Measurements from ENCODE around the gene DROSHA. TPM values are rescaled to one million over a fixed set of nuclear protein-coding genes. Genes with fewer than 3 reads are reported as not detected.

Gene DROSHA
- polyA plus RNA-seq, 2 of the 4 experiments (the other 2 are of a cell fraction): 49.1 to 105 TPM

DNA sequence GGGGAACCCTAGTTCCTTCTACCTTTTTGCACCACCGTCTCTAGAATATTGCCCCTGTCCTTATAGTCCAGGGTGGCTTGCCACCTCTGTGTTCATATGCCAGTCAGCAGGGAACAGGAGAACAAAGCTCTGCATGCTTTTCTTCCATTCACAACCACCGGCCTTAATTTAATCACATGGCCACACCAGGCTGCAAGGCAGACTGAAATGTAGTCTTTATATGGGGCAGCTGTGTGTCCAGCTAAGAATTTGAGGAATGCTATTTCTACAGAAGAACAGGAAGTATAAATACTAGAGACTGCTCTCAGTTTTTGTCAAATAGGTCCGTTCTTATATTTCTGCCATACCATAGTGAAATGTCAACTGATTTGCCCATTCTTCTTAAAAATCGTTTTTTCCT is 6.0 kb upstream of the DROSHA start:
- Histone ChIP-seq H3K4me3 (no peak overlapping the region), H3K4me1 (peaks cover 10% of the 10 kb centered on the region), H3K9me3 (no peaks in the 10 kb centered on the region), H3K27ac (no peak overlapping the region), H3K4me2 (no peak overlapping the region)
- DNase-seq (ENCODE audit: low read depth in 1 of 2, low spot score in 1 of 2): no peak
- 72% methylated on average over 4 of the region's 4 CpGs for WGBS (ENCODE audit: missing lambda C conversion rate)
- POLR2A ChIA-PET: no interaction called here
- CTCF ChIA-PET: no interaction called here
- TF ChIP-seq RNF2 (IDR thresholded peaks at IDR 0.05; ENCODE audit: borderline replicate concordance, low read depth): no peak
- TF ChIP-seq ZFP36 (IDR thresholded peaks at IDR 0.05; ENCODE audit: borderline replicate concordance, partially characterized antibody): no peak
- TF ChIP-seq, protein P1, sequence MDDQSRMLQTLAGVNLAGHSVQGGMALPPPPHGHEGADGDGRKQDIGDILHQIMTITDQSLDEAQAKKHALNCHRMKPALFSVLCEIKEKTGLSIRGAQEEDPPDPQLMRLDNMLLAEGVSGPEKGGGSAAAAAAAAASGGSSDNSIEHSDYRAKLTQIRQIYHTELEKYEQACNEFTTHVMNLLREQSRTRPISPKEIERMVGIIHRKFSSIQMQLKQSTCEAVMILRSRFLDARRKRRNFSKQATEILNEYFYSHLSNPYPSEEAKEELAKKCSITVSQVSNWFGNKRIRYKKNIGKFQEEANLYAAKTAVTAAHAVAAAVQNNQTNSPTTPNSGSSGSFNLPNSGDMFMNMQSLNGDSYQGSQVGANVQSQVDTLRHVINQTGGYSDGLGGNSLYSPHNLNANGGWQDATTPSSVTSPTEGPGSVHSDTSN (IDR thresholded peaks at IDR 0.05): no peak
- TF ChIP-seq NR3C1 (IDR thresholded peaks at IDR 0.05): no peak
- no peak for TF ChIP-seq CHD2 (IDR thresholded peaks at IDR 0.05; ENCODE audit: low read length, partially characterized antibody)
- TF ChIP-seq ESRRA (IDR thresholded peaks at IDR 0.05; ENCODE audit: borderline replicate concordance, low read length): no peak
- no peak for TF ChIP-seq JUNB (IDR thresholded peaks at IDR 0.05)
- no peak for TF ChIP-seq GATA3 (IDR thresholded peaks at IDR 0.05; ENCODE audit: borderline replicate concordance)
- no peak for TF ChIP-seq CBX2 (IDR thresholded peaks at IDR 0.05; ENCODE audit: borderline replicate concordance, low read depth)
- no peak for TF ChIP-seq NPAS2 (CRISPR knock-in tag; IDR thresholded peaks at IDR 0.05; ENCODE audit: borderline replicate concordance)
- TF ChIP-seq RFX5 (IDR thresholded peaks at IDR 0.05): no peak
- no peak for TF ChIP-seq MAZ (IDR thresholded peaks at IDR 0.05; ENCODE audit: borderline replicate concordance, low read depth, low read length)
- no peak for TF ChIP-seq HEYL (CRISPR knock-in tag; IDR thresholded peaks at IDR 0.05)
- no peak for TF ChIP-seq NFE2L2 (conservative IDR thresholded peaks at IDR 0.05; ENCODE audit: low read length)
- no peak for TF ChIP-seq CBX8 (IDR thresholded peaks at IDR 0.05)
- TF ChIP-seq POLR2AphosphoS2 (conservative IDR thresholded peaks at IDR 0.05; ENCODE audit: low read length): no peak
- no peak for TF ChIP-seq RAD21 (conservative IDR thresholded peaks at IDR 0.05 in 1 of 2, IDR thresholded peaks at IDR 0.05 in 1 of 2)
- TF ChIP-seq HOXB13 (CRISPR knock-in tag; IDR thresholded peaks at IDR 0.05; ENCODE audit: low read depth): no peak
- TF ChIP-seq HOXB5 (CRISPR knock-in tag; IDR thresholded peaks at IDR 0.05): no peak
- no peak for FAIRE-seq
- ATAC-seq: no peak

DNA sequence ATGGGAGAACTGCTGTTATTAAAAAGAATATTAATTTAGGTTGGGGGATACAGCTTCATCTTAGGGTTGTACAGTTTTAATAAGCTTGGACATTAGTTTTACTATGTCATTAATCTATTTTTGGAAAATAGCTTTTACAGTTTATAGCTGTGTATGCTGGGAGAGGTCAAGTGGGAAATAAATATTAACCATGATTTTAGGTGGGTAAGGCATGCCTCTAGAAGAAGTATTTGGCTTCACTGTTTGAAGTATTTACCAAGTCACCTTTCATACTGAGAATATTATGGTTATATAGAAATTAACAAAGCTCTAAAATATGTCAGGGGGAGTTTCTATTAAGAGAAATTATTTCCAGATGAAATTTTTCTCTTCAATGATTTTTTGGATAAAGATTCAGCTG is 5.5 kb upstream of the DROSHA start:
- no peak for ATAC-seq

More for the DNA sequence above, 5.5 kb upstream of the DROSHA start:
- Histone ChIP-seq H3K4me3 (no peak overlapping the region), H3K27ac (no peak overlapping the region), H3K4me1 (peaks cover 10% of the 10 kb centered on the region), H3K9me3 (no peaks in the 10 kb centered on the region), H3K4me2 (no peak overlapping the region)
- DNase-seq (ENCODE audit: low read depth in 1 of 2, low spot score in 1 of 2) (no peak), FAIRE-seq (no peak)
- no peak for TF ChIP-seq HEYL (CRISPR knock-in tag; IDR thresholded peaks at IDR 0.05)
- TF ChIP-seq ZSCAN20 (CRISPR knock-in tag; IDR thresholded peaks at IDR 0.05): no peak
- TF ChIP-seq, protein P2, sequence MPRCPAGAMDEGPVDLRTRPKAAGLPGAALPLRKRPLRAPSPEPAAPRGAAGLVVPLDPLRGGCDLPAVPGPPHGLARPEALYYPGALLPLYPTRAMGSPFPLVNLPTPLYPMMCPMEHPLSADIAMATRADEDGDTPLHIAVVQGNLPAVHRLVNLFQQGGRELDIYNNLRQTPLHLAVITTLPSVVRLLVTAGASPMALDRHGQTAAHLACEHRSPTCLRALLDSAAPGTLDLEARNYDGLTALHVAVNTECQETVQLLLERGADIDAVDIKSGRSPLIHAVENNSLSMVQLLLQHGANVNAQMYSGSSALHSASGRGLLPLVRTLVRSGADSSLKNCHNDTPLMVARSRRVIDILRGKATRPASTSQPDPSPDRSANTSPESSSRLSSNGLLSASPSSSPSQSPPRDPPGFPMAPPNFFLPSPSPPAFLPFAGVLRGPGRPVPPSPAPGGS (IDR thresholded peaks at IDR 0.05): no peak
- TF ChIP-seq FOSL2 (IDR thresholded peaks at IDR 0.05): no peak
- no peak for TF ChIP-seq FOSL2 (CRISPR knock-in tag; IDR thresholded peaks at IDR 0.05)
- no peak for TF ChIP-seq RARB (CRISPR knock-in tag; IDR thresholded peaks at IDR 0.05)
- TF ChIP-seq POLR2AphosphoS2 (conservative IDR thresholded peaks at IDR 0.05; ENCODE audit: low read length): no peak
- no peak for TF ChIP-seq HOXA7 (CRISPR knock-in tag; IDR thresholded peaks at IDR 0.05)
- TF ChIP-seq CBX8 (IDR thresholded peaks at IDR 0.05): no peak
- no peak for TF ChIP-seq FOSB (CRISPR knock-in tag; IDR thresholded peaks at IDR 0.05)
- no peak for TF ChIP-seq HOXB13 (CRISPR knock-in tag; IDR thresholded peaks at IDR 0.05; ENCODE audit: low read depth)
- no peak for TF ChIP-seq ZNF302 (CRISPR knock-in tag; IDR thresholded peaks at IDR 0.05)
- no peak for TF ChIP-seq EP300 (IDR thresholded peaks at IDR 0.05)
- no peak for TF ChIP-seq KDM1A (IDR thresholded peaks at IDR 0.05; ENCODE audit: low read depth)
- TF ChIP-seq, protein P3, sequence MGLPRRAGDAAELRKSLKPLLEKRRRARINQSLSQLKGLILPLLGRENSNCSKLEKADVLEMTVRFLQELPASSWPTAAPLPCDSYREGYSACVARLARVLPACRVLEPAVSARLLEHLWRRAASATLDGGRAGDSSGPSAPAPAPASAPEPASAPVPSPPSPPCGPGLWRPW (IDR thresholded peaks at IDR 0.05): no peak
- no peak for TF ChIP-seq TFCP2L1 (CRISPR knock-in tag; IDR thresholded peaks at IDR 0.05)
- ChIA-PET POLR2A (no interaction called here), CTCF (interaction anchor here (0.6 kb wide), 1 partner anchor 14 kb away, joined by 3 read pairs; no protein-coding TSS in a partner anchor)

Data from A549 (cell line).